Smooth muscle cell (in vitro differentiated cells): ENCODE measurements around the gene PALD1. TPM values are rescaled to one million over a fixed set of nuclear protein-coding genes. Genes with fewer than 3 reads are reported as not detected.

Experiments used
- DNase-seq: peaks from one replicate; lab custom pipeline; 2025; ENCODE audit not compliant: unreplicated experiment; lab: John Stamatoyannopoulos, UW
- H2AFZ ChIP-seq: fragments of 200-600 bp; sonication (generic); 2 replicates; pipeline ENCODE4 v1.6.0; 2016; ENCODE audit warnings: antibody characterized with exemption, low read depth, mild to moderate bottlenecking
- H3F3A ChIP-seq: fragments of 200-600 bp; sonication (generic); 2 replicates; pipeline ENCODE4 v1.6.0; 2017; ENCODE audit warnings: antibody characterized with exemption, low read depth
- H3K27ac ChIP-seq: fragments of 200-600 bp; sonication (generic); 2 replicates; pipeline ENCODE4 v1.5.1; 2016; ENCODE audit warnings: low read depth, mild to moderate bottlenecking
- H3K27me3 ChIP-seq: fragments of 200-600 bp; sonication (generic); 2 replicates; pipeline ENCODE4 v1.6.1; 2016; ENCODE audit warnings: low read depth, mild to moderate bottlenecking
- H3K36me3 ChIP-seq: fragments of 200-600 bp; sonication (generic); 2 replicates; pipeline ENCODE4 v1.5.1; 2016; ENCODE audit warnings: low read depth
- H3K4me1 ChIP-seq: fragments of 200-600 bp; sonication (generic); 2 replicates; pipeline ENCODE4 v1.5.1; 2016; ENCODE audit warnings: low read depth
- H3K4me2 ChIP-seq: fragments of 200-600 bp; sonication (generic); 2 replicates; pipeline ENCODE4 v1.6.0; 2016; ENCODE audit warnings: mild to moderate bottlenecking
- H3K4me3 ChIP-seq: fragments of 200-600 bp; sonication (generic); 2 replicates; pipeline ENCODE4 v1.5.1; 2016; ENCODE audit warnings: mild to moderate bottlenecking
- H3K79me2 ChIP-seq: fragments of 200-600 bp; sonication (generic); 2 replicates; pipeline ENCODE4 v1.6.0; 2016; ENCODE audit warnings: low read depth, mild to moderate bottlenecking
- H3K9ac ChIP-seq: fragments of 200-600 bp; sonication (generic); 2 replicates; pipeline ENCODE4 v1.6.0; 2016; ENCODE audit warnings: low read depth
- H3K9me3 ChIP-seq: fragments of 200-600 bp; sonication (generic); replicated peaks from 2 replicates; pipeline ENCODE4 v1.5.1; 2016; ENCODE audit warnings: low read depth
- H4K20me1 ChIP-seq: fragments of 200-600 bp; sonication (generic); 2 replicates; pipeline ENCODE4 v1.6.0; 2016; ENCODE audit warnings: low read depth
- WGBS: methylation state at CpG from one replicate; pipeline ENCODE4 v1.1.7; 2016; ENCODE audit warnings: low lambda C conversion rate; 5-methylcytosine and 5-hydroxymethylcytosine counted together
- polyA plus RNA-seq: library from polyadenylated mRNA; unstranded; fragments of >200 nt; fragmentation: Nextera tagmentation; extraction: Ambion mirVana; gene quantifications from 2 replicates; pipeline ENCODE4 v1.2.1, GENCODE V29; 2016
- total RNA-seq: library from RNA; depleted of rRNA; stranded (reverse); fragments of >200 nt; gene quantifications from 2 replicates; pipeline ENCODE4 v1.2.3, GENCODE V29; 2014
- TF ChIP-seq, protein P1 (sequence below): fragments of 200-600 bp; sonication (generic); IDR thresholded peaks from 2 replicates; pipeline ENCODE4 v1.5.1; 2017; ENCODE audit warnings: borderline replicate concordance, mild to moderate bottlenecking, antibody characterized with exemption; ENCODE audit not compliant: insufficient read depth, poor library complexity, severe bottlenecking

The PALD1 gene
- total and polyA plus RNA-seq, 2 experiments from 2014 or later: 1.4 to 2.2 TPM

DNA sequence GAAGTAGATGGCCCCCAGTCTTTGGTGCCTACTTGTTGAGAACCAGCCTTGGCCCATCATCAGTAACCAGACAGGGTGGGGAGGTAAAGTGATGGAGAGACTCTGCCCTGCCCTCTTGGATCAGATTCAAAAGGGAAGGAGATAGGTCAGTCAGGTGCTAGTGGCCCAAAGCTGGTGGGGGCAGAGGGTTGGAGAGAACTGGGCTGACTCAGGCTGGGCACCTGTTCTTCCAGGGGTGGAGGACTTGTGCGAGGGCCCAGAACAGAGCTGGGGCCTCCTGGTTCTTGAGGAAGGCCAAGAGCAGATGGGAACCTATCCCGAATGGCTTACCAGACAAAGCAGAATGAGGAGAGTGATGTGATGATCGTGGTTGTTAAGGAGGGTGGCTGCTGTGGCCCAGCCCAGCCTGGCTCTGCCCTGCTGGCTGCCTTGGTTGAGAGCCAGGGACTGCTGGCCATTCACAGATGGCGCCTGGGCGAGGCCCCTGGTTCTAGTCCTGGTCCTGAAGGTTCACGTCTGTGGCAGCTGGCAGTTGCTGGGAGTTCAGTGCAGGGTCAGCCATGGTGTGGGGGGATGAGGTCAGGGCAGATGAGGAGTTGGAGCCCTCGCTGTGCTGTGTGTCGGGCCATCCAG lies 36.6 kb downstream of the PALD1 start:
- Histone ChIP-seq H3K27ac (no peak overlapping the region), H3K79me2 (no peaks in the 10 kb centered on the region), H3K27me3 (no peaks in the 10 kb centered on the region), H3K9me3 (no peaks in the 10 kb centered on the region), H3K4me3 (no peak overlapping the region), H3K9ac (no peak overlapping the region), H2AFZ (no peak overlapping the region), H3K4me1 (no peaks in the 10 kb centered on the region), H3K4me2 (no peak overlapping the region), H3F3A (no peaks in the 10 kb centered on the region), H3K36me3 (no peaks in the 10 kb centered on the region), H4K20me1 (no peaks in the 10 kb centered on the region)
- DNase-seq: no peak
- WGBS: 93% methylated on average over 8 of the region's 8 CpGs
- TF ChIP-seq, protein P1, sequence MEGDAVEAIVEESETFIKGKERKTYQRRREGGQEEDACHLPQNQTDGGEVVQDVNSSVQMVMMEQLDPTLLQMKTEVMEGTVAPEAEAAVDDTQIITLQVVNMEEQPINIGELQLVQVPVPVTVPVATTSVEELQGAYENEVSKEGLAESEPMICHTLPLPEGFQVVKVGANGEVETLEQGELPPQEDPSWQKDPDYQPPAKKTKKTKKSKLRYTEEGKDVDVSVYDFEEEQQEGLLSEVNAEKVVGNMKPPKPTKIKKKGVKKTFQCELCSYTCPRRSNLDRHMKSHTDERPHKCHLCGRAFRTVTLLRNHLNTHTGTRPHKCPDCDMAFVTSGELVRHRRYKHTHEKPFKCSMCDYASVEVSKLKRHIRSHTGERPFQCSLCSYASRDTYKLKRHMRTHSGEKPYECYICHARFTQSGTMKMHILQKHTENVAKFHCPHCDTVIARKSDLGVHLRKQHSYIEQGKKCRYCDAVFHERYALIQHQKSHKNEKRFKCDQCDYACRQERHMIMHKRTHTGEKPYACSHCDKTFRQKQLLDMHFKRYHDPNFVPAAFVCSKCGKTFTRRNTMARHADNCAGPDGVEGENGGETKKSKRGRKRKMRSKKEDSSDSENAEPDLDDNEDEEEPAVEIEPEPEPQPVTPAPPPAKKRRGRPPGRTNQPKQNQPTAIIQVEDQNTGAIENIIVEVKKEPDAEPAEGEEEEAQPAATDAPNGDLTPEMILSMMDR: no peak

DNA sequence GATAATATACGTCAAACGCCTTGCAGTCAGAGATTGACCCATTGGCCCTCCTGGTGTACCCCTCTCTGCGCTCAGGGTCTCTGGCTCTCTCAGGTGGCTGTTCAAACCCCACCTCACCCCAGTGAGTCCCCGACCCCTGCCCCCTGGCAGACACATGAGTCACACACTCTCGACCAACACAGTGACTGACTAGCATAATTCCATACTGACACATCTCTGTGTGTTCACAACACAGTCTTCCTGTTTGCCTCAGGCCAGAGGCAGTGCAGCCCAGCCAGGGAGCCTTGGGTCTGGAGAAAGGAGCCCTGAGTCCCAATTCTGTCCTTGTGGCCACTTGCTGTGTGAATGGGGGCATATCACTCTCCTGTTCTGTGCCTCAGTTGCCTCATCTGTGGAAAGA lies 40.1 kb downstream of the PALD1 start:
- no peak for DNase-seq
- H3K36me3 ChIP-seq: no peaks in the 10 kb centered on the region
- H3K9ac ChIP-seq: no peak overlapping the region
- WGBS: 64% methylated on average over 5 of the region's 5 CpGs
- H3K27ac ChIP-seq: no peak overlapping the region
- H3K27me3 ChIP-seq: no peaks in the 10 kb centered on the region
- TF ChIP-seq, protein P1: no peak
- no peaks in the 10 kb centered on the region for H3K4me1 ChIP-seq
- H3K79me2 ChIP-seq: no peaks in the 10 kb centered on the region
- H4K20me1 ChIP-seq: no peaks in the 10 kb centered on the region
- H3F3A ChIP-seq: no peaks in the 10 kb centered on the region
- H2AFZ ChIP-seq: no peak overlapping the region
- H3K4me3 ChIP-seq: no peak overlapping the region
- H3K9me3 ChIP-seq: no peaks in the 10 kb centered on the region
- H3K4me2 ChIP-seq: no peak overlapping the region

DNA sequence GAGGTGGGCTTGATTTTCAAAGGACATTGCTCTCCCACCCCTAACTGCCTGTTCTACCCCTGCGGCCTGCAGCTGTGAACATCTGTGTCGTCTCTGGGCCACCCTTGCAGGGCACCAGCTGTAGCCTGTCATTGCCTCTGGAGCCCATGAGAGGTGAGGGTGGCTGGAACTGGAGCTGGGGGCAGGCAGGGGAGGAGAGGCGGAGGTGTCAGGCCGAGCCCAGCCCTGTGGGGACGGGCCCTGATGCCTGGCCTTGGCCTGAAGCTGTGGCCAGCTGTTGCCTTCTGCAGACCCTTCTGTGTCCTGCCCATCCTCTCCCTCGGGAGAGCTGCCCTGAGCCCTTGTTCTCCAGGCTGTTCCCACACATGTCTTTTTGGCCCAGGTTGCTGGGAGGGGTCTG lies 44.5 kb downstream of the PALD1 start:
- Histone ChIP-seq H3K4me2 (no peak overlapping the region), H3K9ac (no peak overlapping the region), H3K79me2 (no peaks in the 10 kb centered on the region), H3K27me3 (no peaks in the 10 kb centered on the region), H3F3A (no peaks in the 10 kb centered on the region), H3K4me3 (no peak overlapping the region), H3K9me3 (no peaks in the 10 kb centered on the region), H3K36me3 (no peaks in the 10 kb centered on the region), H3K27ac (no peak overlapping the region), H3K4me1 (no peaks in the 10 kb centered on the region), H2AFZ (no peak overlapping the region), H4K20me1 (no peaks in the 10 kb centered on the region)
- DNase-seq: no peak
- WGBS: 90% methylated on average over 6 of the region's 6 CpGs
- TF ChIP-seq, protein P1: no peak

DNA sequence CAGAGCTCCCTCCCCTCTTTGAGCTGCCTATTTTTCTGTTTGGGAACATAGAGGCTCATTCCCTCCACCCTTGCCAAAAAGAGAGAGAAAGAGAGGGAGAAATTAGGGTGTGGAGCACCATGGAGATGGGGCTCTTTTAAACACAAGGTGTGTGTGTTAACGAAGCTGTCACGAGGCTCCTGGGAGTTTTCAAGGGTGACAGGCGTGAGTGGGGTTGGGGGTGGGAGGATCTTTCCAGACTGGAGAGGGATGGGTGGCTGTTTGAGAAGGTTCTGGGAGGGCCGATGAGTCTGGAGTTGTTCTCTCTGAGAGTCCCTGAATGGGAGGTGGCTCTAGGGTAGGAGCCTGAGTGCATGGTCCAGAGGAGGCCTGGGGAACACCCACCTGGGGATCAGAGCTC lies 45.0 kb downstream of the PALD1 start:
- Histone ChIP-seq H3K9me3 (no peaks in the 10 kb centered on the region), H2AFZ (no peak overlapping the region), H3K4me2 (no peak overlapping the region), H4K20me1 (no peaks in the 10 kb centered on the region), H3K27me3 (no peaks in the 10 kb centered on the region), H3K9ac (no peak overlapping the region), H3K79me2 (no peaks in the 10 kb centered on the region), H3K4me3 (no peak overlapping the region), H3F3A (no peaks in the 10 kb centered on the region), H3K4me1 (no peaks in the 10 kb centered on the region), H3K27ac (no peak overlapping the region), H3K36me3 (no peaks in the 10 kb centered on the region)
- 86% methylated on average over 4 of the region's 4 CpGs for WGBS
- DNase-seq: no peak
- TF ChIP-seq, protein P1: no peak
